Measurements from ENCODE around the gene SPEF2.

Gene SPEF2

DNA sequence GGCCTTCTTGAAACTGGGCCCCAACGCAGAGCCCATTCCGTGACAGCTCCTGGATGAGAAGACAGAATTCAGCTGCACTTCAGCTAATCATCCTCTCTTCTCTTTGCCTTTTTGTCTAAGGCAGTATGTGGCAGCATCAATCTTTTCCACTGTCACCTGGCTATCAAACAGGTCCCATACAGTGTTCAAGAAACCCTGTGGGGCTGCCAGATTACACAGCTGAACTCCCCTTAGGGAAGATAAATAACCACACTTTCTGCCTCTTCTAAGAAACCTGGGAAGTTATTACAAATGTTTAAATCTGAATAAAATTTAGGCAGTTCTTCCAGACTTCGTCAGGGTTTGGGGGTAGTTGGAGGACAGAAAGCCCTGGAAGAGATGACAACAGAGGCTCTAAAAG is 61.0 kb downstream of the SPEF2 start:
- TF ChIP-seq, protein P1, sequence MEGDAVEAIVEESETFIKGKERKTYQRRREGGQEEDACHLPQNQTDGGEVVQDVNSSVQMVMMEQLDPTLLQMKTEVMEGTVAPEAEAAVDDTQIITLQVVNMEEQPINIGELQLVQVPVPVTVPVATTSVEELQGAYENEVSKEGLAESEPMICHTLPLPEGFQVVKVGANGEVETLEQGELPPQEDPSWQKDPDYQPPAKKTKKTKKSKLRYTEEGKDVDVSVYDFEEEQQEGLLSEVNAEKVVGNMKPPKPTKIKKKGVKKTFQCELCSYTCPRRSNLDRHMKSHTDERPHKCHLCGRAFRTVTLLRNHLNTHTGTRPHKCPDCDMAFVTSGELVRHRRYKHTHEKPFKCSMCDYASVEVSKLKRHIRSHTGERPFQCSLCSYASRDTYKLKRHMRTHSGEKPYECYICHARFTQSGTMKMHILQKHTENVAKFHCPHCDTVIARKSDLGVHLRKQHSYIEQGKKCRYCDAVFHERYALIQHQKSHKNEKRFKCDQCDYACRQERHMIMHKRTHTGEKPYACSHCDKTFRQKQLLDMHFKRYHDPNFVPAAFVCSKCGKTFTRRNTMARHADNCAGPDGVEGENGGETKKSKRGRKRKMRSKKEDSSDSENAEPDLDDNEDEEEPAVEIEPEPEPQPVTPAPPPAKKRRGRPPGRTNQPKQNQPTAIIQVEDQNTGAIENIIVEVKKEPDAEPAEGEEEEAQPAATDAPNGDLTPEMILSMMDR (conservative IDR thresholded peaks at IDR 0.05; ENCODE audit: low read length) = no peak
- DNase-seq (ENCODE audit: low read depth) = no peak
- no peak overlapping the region for H3K4me3 ChIP-seq (ENCODE audit: low read length)

DNA sequence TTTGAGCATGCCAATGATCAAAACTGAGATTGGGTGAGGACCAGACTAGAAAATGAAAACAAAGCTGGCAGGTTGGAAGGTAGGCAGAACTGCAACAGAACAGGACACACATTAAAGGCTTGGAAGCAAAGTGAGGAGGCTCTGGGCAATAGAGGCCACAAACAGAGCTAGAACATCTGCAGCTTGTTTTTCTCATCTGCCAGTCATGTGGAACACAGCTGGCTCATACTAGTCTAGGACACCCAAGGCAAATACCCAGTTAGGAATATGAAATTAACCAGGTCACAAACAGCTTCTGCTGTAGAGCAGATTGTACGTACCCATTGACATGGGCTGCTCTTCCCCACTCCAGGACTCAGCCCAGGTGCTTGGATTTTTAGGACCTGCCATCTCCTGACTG is 61.7 kb downstream of the SPEF2 start:
- TF ChIP-seq, protein P1 (conservative IDR thresholded peaks at IDR 0.05; ENCODE audit: low read length) = no peak
- DNase-seq (ENCODE audit: low read depth) = peak; percentile 27
- no peak overlapping the region for H3K4me3 ChIP-seq (ENCODE audit: low read length)

DNA sequence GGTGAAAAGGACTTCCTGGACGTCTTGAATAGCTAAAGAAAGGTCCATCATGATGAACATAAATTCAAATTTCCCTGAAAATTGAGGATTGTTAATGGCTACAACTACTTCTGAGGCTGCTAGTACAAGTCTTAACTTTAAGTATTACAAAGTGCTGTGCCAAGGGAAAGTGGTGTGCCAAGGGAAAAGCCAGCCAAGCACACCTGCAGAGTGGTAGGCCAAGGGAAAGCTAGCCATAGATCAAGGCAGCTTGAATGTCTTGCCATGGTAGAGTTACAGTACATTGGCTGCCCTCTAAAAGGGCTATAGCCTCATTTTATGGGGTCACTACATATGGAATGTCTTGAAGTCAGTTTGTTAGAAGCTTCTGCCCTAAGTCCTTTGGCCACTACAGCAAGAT is 64.2 kb downstream of the SPEF2 start:
- no peak overlapping the region for H3K4me3 ChIP-seq (ENCODE audit: low read length)
- no peak for DNase-seq (ENCODE audit: low read depth)
- TF ChIP-seq, protein P1 (conservative IDR thresholded peaks at IDR 0.05; ENCODE audit: low read length) = no peak

DNA sequence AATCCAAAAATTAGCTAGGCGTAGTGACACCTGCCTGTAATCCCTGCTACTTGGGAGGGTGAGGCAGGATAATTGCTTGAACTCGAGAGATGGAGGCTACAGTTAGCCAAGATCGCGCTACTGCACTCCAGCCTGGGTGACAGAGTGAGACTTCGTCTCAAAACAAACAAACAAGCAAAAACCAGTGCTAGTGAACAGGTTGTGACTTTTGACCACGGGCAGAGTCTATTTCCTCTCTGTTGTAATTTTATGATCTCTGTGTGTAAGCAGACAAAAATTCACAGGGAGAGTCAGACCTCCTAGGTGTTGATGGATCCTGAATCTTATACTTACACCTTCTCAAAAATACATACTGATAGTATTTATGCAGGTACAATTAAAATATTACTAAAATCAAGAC is 65.8 kb downstream of the SPEF2 start:
- TF ChIP-seq, protein P1 (conservative IDR thresholded peaks at IDR 0.05; ENCODE audit: low read length) = no peak
- no peak overlapping the region for H3K4me3 ChIP-seq (ENCODE audit: low read length)
- DNase-seq (ENCODE audit: low read depth) = no peak

DNA sequence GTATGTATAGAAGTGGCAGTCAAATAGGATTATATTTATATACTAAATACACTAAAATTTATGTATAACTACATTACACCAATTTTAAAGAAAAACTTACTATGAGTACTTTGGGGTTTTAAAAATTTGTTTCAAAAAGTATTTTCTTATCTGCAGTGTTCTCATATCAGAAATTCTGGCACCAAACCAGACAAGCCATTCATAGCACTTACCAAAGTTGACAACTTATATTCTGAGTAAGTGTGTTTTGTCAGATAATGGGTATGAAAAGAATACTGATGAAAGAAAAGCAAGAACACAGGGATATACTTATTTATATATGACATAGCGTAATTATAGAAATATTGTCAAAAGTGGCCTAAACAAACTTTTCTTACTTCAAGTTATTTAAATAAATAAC is 67.5 kb downstream of the SPEF2 start:
- DNase-seq (ENCODE audit: low read depth) = no peak
- TF ChIP-seq, protein P1 (conservative IDR thresholded peaks at IDR 0.05; ENCODE audit: low read length) = no peak

DNA sequence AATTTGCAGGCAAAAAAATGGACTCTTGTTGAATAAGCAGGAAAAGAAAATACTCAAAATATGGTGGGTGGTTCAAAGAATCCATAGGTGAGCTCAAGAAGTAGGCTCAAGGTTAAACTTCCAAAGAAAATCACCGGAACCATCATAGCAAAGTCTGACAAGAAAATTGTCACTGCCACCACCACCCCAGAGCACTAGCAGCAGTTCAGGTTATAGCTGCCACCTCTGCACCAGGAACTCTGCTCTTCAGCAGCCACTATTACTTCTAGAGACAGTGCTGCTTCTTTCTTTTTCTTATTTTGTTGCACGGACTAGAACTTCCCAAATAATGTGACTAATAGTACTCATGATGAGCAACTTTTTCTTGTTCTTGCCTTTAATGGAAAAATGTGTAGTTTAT is 70.3 kb downstream of the SPEF2 start:
- no peak for DNase-seq (ENCODE audit: low read depth)
- TF ChIP-seq, protein P1 (conservative IDR thresholded peaks at IDR 0.05; ENCODE audit: low read length) = no peak
- no peak overlapping the region for H3K4me3 ChIP-seq (ENCODE audit: low read length)

More for the DNA sequence above, 67.5 kb downstream of the SPEF2 start:
- H3K4me3 ChIP-seq (ENCODE audit: low read length) = no peak overlapping the region

DNA sequence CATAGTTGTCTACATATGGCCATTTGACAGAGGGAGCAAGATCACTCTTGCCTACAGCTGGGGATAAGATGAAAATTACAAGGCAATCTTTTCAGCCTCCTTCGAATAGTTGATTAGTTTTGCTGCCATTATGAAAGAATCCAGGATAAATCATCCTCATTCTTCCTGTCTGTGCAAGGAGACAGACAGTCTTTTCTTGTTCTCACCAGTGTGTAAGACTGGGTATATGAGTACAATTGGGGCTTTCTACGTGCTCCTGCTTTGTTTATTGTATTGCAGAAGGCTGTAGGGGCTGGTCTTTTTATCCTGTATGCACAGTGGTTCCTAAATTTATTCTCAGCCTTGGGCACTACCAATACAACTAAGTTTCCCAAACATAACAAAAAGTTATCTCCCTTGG is 76.8 kb downstream of the SPEF2 start:
- TF ChIP-seq, protein P1 (conservative IDR thresholded peaks at IDR 0.05; ENCODE audit: low read length) = no peak
- H3K4me3 ChIP-seq (ENCODE audit: low read length) = no peak overlapping the region
- no peak for DNase-seq (ENCODE audit: low read depth)
